Kidney epithelial cell (primary cell): ENCODE measurements around the gene PRKCA. TPM values are rescaled to one million over a fixed set of nuclear protein-coding genes. Genes with fewer than 3 reads are reported as not detected.

ENCODE experiments used
- DNase-seq: peaks from one replicate; pipeline ENCODE4 v3.0.0-alpha.2; 2010; ENCODE audit warnings: low read depth
- H3K27me3 ChIP-seq: 2 replicates; pipeline ENCODE4 v1.6.0; 2011; ENCODE audit warnings: low read length; ENCODE audit not compliant: control insufficient read depth, insufficient read depth
- H3K36me3 ChIP-seq: 2 replicates; pipeline ENCODE4 v1.5.1; 2011; ENCODE audit warnings: low read length; ENCODE audit not compliant: control insufficient read depth, insufficient read depth
- H3K4me3 ChIP-seq: 2 replicates; pipeline ENCODE4 v1.5.1; 2011; ENCODE audit warnings: low read depth, mild to moderate bottlenecking, control low read depth, low read length
- CTCF ChIP-seq: IDR thresholded peaks from 2 replicates; pipeline ENCODE4 v1.5.1; 2011; ENCODE audit warnings: mild to moderate bottlenecking, moderate library complexity, low read length, control low read depth, inconsistent platforms; ENCODE audit not compliant: insufficient read depth, poor library complexity, severe bottlenecking
- total RNA-seq: library from RNA; depleted of rRNA; stranded (reverse); fragments of >200 nt; gene quantifications from 2 replicates; pipeline ENCODE4 v1.2.3, GENCODE V29; 2015

PRKCA gene
- total RNA-seq, 1 donor from 2014 or later: 5.7 TPM

- no peak for DNase-seq
- peaks cover 26% of the 10 kb centered on the region for H3K27me3 ChIP-seq
- no peak overlapping the region for H3K4me3 ChIP-seq
- H3K36me3 ChIP-seq: no peaks in the 10 kb centered on the region
- no peak for TF ChIP-seq CTCF
Measured at GRCh38 chr17:66835476-66835875, 533.1 kb downstream of the PRKCA start.

- no peak for TF ChIP-seq CTCF
- Histone ChIP-seq H3K4me3 (no peak overlapping the region), H3K27me3 (peaks cover 25% of the 10 kb centered on the region), H3K36me3 (no peaks in the 10 kb centered on the region)
- DNase-seq: no peak
Measured at GRCh38 chr17:66836063-66837005, 533.9 kb downstream of the PRKCA start.

DNA sequence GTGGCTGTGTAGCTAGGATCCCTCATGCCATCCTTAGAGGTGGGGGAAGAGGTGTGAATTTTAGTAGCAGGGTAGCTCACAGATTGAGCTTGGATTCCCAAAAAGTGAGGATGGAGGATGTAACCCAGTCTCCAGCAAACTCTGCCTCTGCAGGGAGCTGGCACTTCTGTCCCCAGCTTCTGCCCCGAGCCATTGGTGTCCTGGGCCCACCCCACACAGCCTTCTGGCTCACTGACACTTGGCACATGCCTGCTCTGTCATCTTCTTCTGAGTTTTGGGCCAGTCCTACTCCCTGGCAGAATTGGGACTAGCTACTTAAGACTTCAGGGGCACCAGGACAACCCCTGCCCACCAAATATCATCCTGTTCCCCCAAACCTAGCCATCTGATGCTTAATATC, 534.8 kb downstream of the PRKCA start:
- no peak for DNase-seq
- TF ChIP-seq CTCF: no peak
- Histone ChIP-seq H3K36me3 (no peaks in the 10 kb centered on the region), H3K27me3 (peaks cover 25% of the 10 kb centered on the region), H3K4me3 (no peak overlapping the region)

- DNase-seq: no peak
- peaks cover 25% of the 10 kb centered on the region for H3K27me3 ChIP-seq
- no peak overlapping the region for H3K4me3 ChIP-seq
- H3K36me3 ChIP-seq: no peaks in the 10 kb centered on the region
- no peak for TF ChIP-seq CTCF
Measured at GRCh38 chr17:66837885-66838665, 535.7 kb downstream of the PRKCA start.

- no peak for TF ChIP-seq CTCF
- Histone ChIP-seq H3K27me3 (peaks cover 21% of the 10 kb centered on the region), H3K36me3 (no peaks in the 10 kb centered on the region), H3K4me3 (no peak overlapping the region)
- DNase-seq: no peak
Measured at GRCh38 chr17:66839616-66840015, 537.2 kb downstream of the PRKCA start.
